Midbrain (tissue), 1 donor: ENCODE data around the gene POLE.
"Not testable (repeated sequence)": the region's sequence is repeated elsewhere in the genome, so short reads cannot be mapped to it uniquely, and the experiment has no call there.

ENCODE experiments used
- DNase-seq: peaks from one replicate; lab custom pipeline; 2025; lab: John Stamatoyannopoulos, UW

The POLE gene

DNA sequence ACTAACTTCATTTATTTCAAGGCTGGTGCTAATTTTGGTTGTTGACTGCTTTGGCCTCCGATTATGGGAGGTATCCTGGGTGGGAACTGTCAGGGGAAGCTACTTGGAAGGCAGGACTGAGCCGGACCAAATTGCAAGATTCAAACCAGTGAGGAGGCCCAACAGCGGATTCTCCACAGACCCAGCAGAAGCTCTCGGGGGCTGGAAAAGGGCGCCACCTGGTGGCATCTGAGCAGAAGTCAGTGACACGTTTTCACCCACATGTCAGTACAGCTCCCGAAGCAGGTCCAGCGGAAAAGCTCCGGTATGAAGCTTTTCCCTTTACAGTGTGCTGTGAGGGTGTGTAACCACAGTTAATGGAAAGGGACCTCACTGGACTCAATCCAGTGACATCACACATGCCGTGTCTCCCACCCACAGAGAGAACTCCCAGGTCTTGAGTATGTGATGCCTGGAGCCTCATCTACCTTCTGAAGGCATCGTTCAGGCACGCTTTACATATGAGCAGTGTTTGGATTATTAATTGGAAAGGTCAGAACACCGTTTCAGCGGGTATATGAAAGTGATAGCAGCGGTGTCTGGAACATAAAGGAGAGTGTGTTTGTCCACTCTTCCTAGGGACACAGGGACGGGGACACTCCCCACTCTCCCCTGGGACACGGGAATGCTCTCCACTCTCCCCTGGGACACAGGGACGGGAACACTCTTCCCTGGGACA is 72.1 kb downstream of the POLE start:
- peak; percentile 81 for DNase-seq

- DNase-seq: no peak
Measured at GRCh38 chr12:132614029-132614428, 73.1 kb downstream of the POLE start.

GRCh38 chr12:132611620-132612019 is 75.5 kb downstream of the POLE start:
- DNase-seq: no peak

DNA sequence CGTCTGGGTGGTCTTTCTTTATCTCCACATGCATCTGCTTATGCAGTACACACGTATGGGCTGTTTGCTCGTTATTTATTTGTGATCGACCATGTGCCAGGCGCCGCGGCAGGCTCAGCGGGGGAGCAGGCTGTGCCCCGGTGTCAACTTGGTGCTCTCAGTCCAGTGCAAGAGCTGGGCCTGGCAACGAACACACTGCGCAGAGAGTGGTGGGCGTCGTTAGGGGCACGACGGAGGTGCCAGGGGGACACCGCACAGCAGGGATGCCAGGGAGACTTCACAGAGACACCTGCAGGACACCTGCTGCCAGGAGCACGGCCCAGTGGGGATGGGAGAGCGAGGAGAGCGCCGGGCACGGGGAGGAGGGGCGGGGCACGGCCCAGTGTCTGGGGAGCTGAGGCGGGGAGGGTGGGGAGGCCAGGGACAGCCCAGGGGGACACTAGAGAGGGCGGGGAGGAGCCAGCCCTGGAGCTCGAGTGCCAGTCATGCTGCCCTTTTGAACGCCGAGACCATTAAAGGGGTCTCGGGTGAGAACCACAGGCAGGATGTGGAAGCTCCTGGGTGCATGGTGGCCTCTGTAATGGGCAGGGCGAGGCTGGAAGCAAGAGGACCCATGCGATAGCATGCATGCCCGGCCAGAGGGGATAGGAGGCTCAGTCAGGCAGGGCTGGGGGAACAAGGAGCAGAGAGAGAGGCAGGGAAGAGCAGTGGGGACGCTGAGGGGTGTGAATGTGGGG is 76.1 kb downstream of the POLE start:
- DNase-seq: no peak

- no peak for DNase-seq
Measured at GRCh38 chr12:132610051-132610759, 76.9 kb downstream of the POLE start, which contains the start of gene LRCOL1. LRCOL1 (minus strand) TSS chr12:132610582; CDS start chr12:132606251, 4,331 bp downstream.

DNA sequence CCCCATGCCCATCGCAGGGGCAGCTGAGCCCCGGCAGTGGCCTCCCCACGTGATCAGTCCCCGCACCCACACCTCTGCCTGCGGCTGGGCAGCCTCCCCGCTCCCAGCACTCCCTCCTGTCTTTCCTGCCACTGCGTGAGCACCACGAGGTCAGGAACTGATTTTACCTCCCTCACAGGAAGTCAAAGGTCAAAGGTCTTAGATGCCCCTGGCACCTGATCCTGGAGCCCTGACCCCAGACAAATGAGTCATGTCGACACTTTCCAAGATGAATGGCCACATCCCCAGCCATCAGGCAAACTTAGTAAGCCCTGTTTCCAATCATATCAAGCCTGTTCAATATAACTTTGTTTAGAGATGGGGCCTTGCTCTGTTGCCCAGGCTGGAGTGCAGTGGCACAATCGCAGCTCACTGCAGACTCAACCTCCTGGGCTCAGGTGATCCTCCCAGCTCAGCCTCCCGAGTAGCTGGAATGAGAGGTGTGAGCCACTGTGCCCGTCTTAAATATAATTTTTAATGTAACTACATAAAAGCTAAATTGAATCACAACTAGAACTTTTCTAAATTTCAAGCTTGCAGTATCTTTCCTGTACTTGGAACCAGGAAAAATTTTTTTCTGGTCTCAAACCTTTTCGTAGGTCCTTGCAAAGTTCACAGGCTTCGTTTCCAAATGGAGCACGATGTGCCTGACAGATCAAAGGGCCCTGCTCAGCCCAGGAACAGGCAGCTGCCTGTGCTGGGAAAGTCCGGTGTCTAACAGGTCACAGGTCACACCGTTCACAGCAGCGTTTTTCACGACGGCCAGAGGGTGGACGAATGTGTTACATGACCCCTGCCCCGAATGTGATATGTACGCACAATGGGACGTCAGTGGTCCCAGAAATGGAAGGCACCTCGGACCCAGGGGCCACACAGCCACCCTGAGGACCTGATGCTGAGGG is 78.6 kb downstream of the POLE start:
- no peak for DNase-seq

- DNase-seq: no peak
Measured at GRCh38 chr12:132606927-132607326, 80.2 kb downstream of the POLE start.

GRCh38 chr12:132606466-132606865 is 80.7 kb downstream of the POLE start:
- DNase-seq: no peak

DNA sequence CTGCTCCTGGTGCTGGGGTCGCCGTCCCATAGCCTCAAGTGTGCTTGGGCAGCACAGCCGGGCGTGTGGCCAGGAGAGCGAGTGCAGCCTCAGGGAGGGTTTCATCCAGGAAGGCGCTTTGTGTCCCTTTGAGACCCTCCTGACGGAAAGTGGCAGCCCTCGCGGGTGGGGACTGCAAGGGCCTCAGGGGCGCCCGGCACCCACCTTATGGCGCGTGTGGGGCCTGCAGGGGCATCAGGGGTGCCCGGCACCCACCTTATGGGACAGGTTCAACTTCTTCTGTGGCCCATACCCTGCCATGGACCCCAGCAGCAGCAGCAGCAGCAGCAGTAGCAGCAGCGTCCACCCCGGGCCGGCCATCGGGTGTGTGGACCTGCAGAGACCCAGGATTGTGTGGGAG is 81.2 kb downstream of the POLE start:
- no peak for DNase-seq

DNA sequence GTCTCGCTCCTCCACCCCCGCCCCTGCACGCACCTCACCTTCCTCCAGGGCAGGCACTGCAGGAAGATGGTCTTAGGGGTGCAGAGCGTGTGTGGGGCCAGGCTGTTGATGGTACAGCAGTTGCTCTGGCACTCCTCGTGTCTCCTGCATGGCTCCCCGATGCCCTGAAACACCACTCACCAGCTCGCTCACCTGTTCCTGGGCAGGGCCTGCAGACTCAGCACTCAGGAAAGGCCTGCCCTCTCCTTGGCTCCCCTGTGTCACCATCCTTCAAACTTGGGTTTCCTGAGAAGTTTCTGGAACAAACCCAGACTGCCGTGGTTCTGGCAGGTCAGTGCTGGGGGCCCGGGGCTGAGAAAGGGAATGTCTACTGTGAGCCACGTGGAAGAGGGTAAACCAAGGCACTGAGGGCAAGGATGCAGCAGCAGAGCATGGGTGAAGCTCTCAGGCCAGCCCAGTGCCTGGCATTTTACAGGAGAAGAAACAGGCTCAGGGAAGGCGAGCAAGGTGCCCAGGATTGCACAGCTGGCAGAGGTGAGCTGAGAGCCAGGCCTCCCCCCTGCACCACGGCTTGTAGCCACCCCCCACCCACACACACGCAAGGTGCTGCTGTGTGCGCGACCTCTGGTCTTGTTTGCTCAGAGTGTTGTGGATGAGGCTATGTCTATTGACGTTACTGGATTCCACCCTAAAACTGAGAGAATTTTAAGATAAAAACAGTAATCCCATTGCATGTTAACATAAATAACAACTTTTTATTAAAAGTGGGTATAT is 82.3 kb downstream of the POLE start:
- DNase-seq: no peak

DNA sequence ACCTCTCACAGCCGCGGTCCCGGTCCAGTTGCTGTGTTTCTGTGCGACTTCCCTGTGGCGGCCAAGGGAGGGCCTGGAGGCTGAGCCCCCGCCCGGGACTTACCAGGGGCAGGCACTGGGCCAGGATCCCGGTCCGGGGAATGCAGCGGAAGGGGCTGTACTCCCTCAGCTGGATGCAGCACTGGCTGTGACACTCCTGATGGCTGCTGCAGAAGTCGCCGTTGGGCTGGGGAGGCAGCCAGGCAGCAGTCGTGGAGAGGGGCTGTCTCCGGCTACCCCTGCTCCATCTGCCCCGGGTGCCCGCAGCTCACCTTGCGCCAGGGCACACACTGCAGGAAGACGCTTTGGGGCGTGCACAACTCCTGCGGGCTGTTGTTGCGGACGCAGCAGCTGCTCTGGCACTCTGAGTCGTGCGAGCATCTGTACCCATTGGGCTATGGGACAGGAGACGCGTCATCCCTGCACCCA is 83.0 kb downstream of the POLE start:
- no peak for DNase-seq

GRCh38 chr12:132603240-132604150 is 83.6 kb downstream of the POLE start:
- no peak for DNase-seq

DNA sequence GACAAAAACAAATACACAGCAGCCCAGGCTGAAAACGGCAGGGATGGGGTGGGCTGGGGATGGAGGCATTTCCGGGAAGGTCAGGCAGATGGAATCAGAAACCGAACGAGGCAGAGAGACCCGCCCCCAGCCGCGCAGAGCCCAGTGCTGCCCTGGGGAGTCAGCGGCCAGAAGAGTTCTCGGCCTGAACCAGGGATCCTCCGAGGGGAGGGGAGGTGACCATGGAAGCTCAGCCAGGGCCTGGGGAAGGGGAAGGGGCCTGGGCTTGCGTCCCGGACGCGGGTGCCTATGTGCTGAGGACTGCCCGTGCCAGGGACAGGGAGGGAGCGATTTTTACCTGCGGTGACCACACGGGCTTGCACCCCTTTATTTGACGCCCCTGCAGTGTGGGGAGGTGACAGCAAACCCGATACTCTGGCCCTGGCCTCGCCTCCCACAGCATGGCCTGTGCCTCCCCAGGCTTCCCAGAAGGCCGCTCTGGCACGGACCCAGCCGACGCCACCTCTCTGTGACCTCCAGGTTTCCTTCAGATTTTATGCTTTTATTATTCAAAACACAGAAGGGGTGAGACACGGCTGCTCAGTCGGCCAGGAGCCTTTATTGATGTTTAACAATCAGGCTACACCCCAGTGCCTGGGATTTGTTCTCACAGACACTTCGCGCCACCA is 84.4 kb downstream of the POLE start:
- no peak for DNase-seq

GRCh38 chr12:132601171-132601883 is 85.8 kb downstream of the POLE start:
- no peak for DNase-seq

- peak; percentile 47 for DNase-seq
Measured at GRCh38 chr12:132600048-132601032, 86.8 kb downstream of the POLE start.

DNA sequence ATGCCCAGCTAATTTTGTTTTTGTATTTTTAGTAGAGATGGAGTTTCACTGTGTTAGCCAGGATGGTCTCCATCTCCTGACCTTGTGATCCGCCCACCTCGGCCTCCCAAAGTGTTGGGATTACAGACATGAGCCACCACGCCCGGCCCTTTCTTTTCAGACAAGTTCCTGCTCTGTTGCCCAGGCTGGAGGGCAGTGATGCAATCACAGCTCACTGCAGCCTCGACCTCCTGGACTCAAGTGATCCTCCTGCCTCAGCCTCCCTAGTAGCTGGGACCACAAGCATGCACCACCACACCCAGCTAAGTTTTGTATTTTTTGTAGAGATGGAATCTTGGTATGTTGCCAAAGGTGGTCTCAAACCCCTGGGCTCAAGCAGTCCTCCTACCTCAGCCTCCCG is 87.6 kb downstream of the POLE start:
- DNase-seq: not testable (repeated sequence)
